Stomach (tissue), 9 donors: ENCODE results near the gene CLEC16A. TPM values are rescaled to one million over a fixed set of nuclear protein-coding genes. Genes with fewer than 3 reads are reported as not detected.

Source experiments
- DNase-seq, 2 donors: peaks; one replicate each; pipeline versions ENCODE4 v3.0.0 to v3.0.0-alpha.2; 2013 to 2019
- H3K27ac ChIP-seq, 5 donors: fragments of 200-600 bp in 4 of 5; sonication (generic) in 4 of 5; one replicate each; pipeline ENCODE4 v1.5.1; 2013 to 2019; ENCODE audit warnings: mild to moderate bottlenecking in 1 of 5, moderate library complexity in 1 of 5
- H3K27me3 ChIP-seq, 3 donors: fragments of 200-600 bp; sonication (generic); one replicate each; pipeline ENCODE4 v1.5.1; 2017 to 2019; ENCODE audit warnings: mixed run types in 1 of 3
- H3K36me3 ChIP-seq, 4 donors: fragments of 200-600 bp; sonication (generic); 1 replicate in 3 of 4; 2 replicates in 1 of 4; pipeline ENCODE4 v1.5.1; 2016 to 2019
- H3K4me1 ChIP-seq, 4 donors: fragments of 200-600 bp; sonication (generic); one replicate each; pipeline ENCODE4 v1.5.1; 2016 to 2019
- H3K4me3 ChIP-seq, 4 donors: fragments of 200-600 bp; sonication (generic) in 3 of 4; one replicate each; pipeline ENCODE4 v1.5.1; 2016 to 2019; ENCODE audit warnings: mild to moderate bottlenecking in 1 of 4
- H3K9me3 ChIP-seq, 4 donors: fragments of 200-600 bp; sonication (generic); one replicate each; pipeline ENCODE4 v1.5.1; 2016 to 2019
- CTCF ChIP-seq, 7 experiments: fragments of 450-650 bp in 4 of 7; fragments of 200-600 bp in 3 of 7; sonication (generic) in 3 of 7; IDR thresholded peaks; one replicate each; pipeline ENCODE4 v1.5.1; 2016 to 2019; ENCODE audit warnings: antibody characterized with exemption in 7 of 7, control low read depth in 2 of 7, mild to moderate bottlenecking in 1 of 7
- EP300 ChIP-seq: sonication (generic); formaldehyde crosslinking; IDR thresholded peaks from one replicate; pipeline ENCODE4 v1.6.1; 2017; ENCODE audit warnings: antibody characterized with exemption
- POLR2A ChIP-seq, 4 donors: fragments of 450-650 bp; IDR thresholded peaks; one replicate each; pipeline ENCODE4 v1.6.1; 2016; ENCODE audit warnings: antibody characterized with exemption in 4 of 4, control low read depth in 2 of 4, mild to moderate bottlenecking in 1 of 4, moderate library complexity in 1 of 4
- POLR2AphosphoS5 ChIP-seq, 3 donors: sonication (generic); formaldehyde crosslinking; IDR thresholded peaks; one replicate each; pipeline ENCODE4 v1.6.1; 2016; ENCODE audit warnings: antibody characterized with exemption in 3 of 3
- WGBS, 5 donors: extraction: QIAGEN DNeasy Blood & Tissue Kit in 3 of 5; methylation state at CpG; one replicate each; pipeline versions ENCODE4 v1.1.5 to v1.1.7; 2013 to 2018; 5-methylcytosine and 5-hydroxymethylcytosine counted together
- intact Hi-C: fragments of 100-400 bp; cut with DNase I; formaldehyde crosslinking; loops from one replicate; pipeline ENCODE4 v1.15.1; 2023; ENCODE audit warnings: low total_unique reads
- polyA plus RNA-seq, 3 donors: library from polyadenylated mRNA; stranded (reverse); fragments of 200-250 nt; gene quantifications; one replicate each; pipeline ENCODE4 v1.2.3, GENCODE V29; 2013
- total RNA-seq, 5 donors: library from RNA; depleted of rRNA; stranded (reverse); fragments of >200 nt; gene quantifications; one replicate each; pipeline versions ENCODE4 v1.1.0 to v1.2.3, GENCODE V29; 2014 to 2016
- donor health status: healthy with polysubstance abuse.
- donor health status: Bipolar disorder and iron deficiency.
- donor health status: healthy.

CLEC16A gene
- total and polyA plus RNA-seq, 8 donors = 5.8 to 176 (median 21.8) TPM

DNA sequence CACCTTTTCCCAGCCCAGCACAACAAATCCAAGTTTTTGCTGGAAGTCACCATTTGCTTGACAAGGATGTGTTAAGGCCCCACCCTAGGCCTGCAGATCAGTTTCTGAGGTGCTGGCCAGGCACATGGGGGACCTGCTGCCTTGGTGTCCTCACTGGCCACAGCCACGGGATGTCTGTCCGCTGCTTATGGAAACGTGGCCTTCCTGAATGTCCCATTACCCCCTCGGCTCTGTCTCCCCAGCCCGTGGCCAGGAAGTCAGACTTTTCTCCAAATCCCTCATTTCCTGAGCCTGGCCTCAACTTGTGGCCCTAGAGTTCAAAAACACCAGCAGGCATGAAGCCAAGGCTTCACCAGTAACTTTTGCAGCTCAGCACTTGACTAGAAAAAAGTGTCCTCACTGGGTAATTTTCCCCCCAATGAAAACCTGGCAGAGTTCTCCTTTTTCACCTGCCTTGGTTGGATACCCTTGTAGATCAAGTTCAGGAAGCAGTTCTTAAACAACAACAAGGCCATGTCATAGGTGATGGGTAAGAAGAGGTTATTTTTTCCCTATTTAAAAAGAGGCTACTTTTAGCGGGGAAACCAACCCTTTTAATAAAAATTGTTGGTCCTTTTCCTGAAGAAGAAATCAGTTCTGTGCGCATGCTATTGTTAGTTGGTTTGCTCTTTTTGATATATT is 230.9 kb downstream of the CLEC16A start:
- H3K9me3 ChIP-seq = no peaks in the 10 kb centered on the region
- no peak overlapping the region for H3K27ac ChIP-seq
- H3K27me3 ChIP-seq = no peaks in the 10 kb centered on the region
- H3K4me1 ChIP-seq = no peaks in the 10 kb centered on the region
- no peak overlapping the region for H3K4me3 ChIP-seq
- H3K36me3 ChIP-seq = peaks cover 12 to 59% (median 46%) of the 10 kb centered on the region in 4 donors
- WGBS, 5 donors = 81 to 92% (median 88%) methylated on average over 7 of the region's 7 CpGs
- intact Hi-C loops = no loop called here
- no peak for TF ChIP-seq CTCF (IDR thresholded peaks at IDR 0.05)
- TF ChIP-seq POLR2AphosphoS5 (IDR thresholded peaks at IDR 0.05) = no peak
- no peak for TF ChIP-seq EP300
- no peak for TF ChIP-seq POLR2A (IDR thresholded peaks at IDR 0.05)
- no peak for DNase-seq

DNA sequence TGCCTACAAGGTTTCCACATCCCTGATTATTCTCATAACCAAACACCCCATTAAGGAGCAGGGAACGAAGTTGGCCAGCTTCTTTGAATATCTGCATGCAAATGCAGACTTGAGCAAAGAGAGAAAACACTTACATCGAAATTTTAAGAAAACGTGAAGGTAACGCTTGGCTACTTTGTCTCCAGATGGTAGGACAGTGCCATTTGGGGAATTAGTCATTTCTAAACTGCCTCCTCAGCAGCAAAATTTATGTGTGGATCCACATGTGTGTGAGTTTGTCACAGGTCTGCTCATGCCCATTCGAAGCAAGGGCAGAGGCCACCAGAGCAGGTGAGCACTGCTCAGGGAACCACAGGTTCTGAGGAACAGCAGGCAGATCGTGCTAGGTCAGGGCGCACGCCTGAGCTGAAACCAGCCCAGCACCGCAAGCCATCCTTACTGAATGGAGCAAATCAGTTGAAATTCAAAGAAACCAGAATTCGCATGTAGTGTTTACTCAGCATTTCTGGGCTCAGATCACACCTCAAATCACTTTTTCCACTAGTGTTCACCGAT is 231.5 kb downstream of the CLEC16A start:
- 87 to 92% (median 88%) methylated on average over 11 of the region's 11 CpGs for WGBS, 5 donors
- Histone ChIP-seq H3K9me3 (no peaks in the 10 kb centered on the region), H3K27me3 (no peaks in the 10 kb centered on the region), H3K36me3 (peaks cover 12 to 59% (median 49%) of the 10 kb centered on the region in 4 donors), H3K4me3 (no peak overlapping the region), H3K27ac (no peak overlapping the region), H3K4me1 (peaks cover 0 to 2% (median 0%) of the 10 kb centered on the region in 4 donors)
- TF ChIP-seq POLR2AphosphoS5 (IDR thresholded peaks at IDR 0.05) (no peak), EP300 (no peak), CTCF (IDR thresholded peaks at IDR 0.05) (no peak), POLR2A (IDR thresholded peaks at IDR 0.05) (no peak)
- DNase-seq = no peak
- intact Hi-C loops = no loop called here

DNA sequence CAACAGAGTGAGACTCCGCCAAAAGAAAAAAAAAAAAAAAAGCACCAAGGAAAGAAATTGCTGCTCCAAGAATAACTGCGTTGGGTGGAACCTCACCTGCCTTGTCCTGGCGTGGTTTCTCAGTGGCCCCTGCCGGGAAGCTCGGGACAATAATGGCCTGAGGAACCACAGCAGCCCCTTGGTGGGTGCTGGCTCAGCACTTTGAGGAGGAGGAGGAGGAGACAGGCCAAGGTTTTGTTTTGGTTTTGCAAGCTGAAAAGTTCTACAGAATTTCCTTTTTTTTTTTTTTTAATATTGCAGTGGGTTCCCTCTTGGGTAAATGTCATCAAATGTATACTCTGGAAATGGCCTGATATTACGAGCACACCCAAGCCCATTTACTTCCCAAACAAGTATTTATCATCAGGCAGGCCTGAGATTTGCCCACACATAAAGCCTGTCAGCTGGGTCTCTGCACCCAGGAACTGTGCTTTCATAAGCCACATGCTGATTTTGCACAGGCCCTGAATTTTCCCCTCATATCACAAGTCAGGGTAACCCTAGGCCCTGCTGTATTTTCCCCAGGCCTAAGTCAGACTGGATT is 233.3 kb downstream of the CLEC16A start:
- intact Hi-C loops = no loop called here
- WGBS, 5 donors = 90 to 96% (median 91%) methylated on average over 6 of the region's 6 CpGs
- Histone ChIP-seq H3K27me3 (no peaks in the 10 kb centered on the region), H3K9me3 (no peaks in the 10 kb centered on the region), H3K4me1 (peaks cover 0 to 16% (median 0%) of the 10 kb centered on the region in 4 donors), H3K4me3 (no peak overlapping the region), H3K27ac (no peak overlapping the region), H3K36me3 (peaks cover 12 to 52% (median 45%) of the 10 kb centered on the region in 4 donors)
- DNase-seq = no peak
- TF ChIP-seq POLR2AphosphoS5 (IDR thresholded peaks at IDR 0.05) (no peak), POLR2A (IDR thresholded peaks at IDR 0.05) (no peak), CTCF (IDR thresholded peaks at IDR 0.05) (no peak), EP300 (no peak)

DNA sequence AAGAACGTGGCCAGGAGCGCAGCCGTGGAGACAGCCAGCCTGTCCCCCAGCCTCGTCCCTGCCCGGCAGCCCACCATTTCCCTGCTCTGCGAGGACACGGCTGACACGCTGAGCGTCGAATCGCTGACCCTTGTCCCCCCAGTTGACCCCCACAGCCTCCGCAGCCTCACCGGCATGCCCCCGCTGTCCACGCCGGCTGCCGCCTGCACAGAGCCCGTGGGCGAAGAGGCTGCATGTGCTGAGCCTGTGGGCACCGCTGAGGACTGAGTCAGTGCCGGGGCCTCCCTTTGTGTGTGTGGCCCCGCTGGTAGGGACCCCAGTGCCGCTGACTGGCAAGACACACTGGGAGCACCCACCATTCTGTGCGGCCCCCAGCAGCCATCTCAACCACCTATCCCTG is 234.1 kb downstream of the CLEC16A start:
- Histone ChIP-seq H3K4me3 (no peak overlapping the region), H3K27me3 (no peaks in the 10 kb centered on the region), H3K36me3 (peaks cover 12 to 46% (median 43%) of the 10 kb centered on the region in 4 donors), H3K9me3 (no peaks in the 10 kb centered on the region), H3K4me1 (peaks cover 0 to 16% (median 2%) of the 10 kb centered on the region in 4 donors), H3K27ac (no peak overlapping the region)
- intact Hi-C loops = no loop called here
- no peak for DNase-seq
- WGBS, 5 donors = 92 to 96% (median 95%) methylated on average over 23 to 24 of the region's 24 CpGs
- TF ChIP-seq POLR2AphosphoS5 (IDR thresholded peaks at IDR 0.05) (no peak), POLR2A (IDR thresholded peaks at IDR 0.05) (no peak), CTCF (IDR thresholded peaks at IDR 0.05) (no peak), EP300 (no peak)
